Left cardiac atrium (tissue), 4 donors: ENCODE measurements around the gene KCNH5. TPM values are rescaled to one million over a fixed set of nuclear protein-coding genes. Genes with fewer than 3 reads are reported as not detected.

Experiments used
- ATAC-seq, 2 donors: fragments of 200-7000 bp; cut with Tn5 transposase; one replicate each; pipeline ENCODE4 v1.9.1; 2020; ENCODE audit warnings: mild to moderate bottlenecking in 2 of 2, moderate library complexity in 2 of 2
- DNase-seq: peaks from one replicate; pipeline ENCODE4 v3.0.0-alpha.2; 2020
- intact Hi-C, 2 donors: fragments of 100-400 bp; cut with DNase I; formaldehyde crosslinking; loops; one replicate each; pipeline versions ENCODE4 v1.14.1 to v1.15.1; 2022 to 2023
- total RNA-seq, 2 donors: library from RNA; stranded (reverse); fragmentation: NEBNext Ultra II Directional; extraction: Animal tissue kit (Norgen Biotek cat#: 25700); gene quantifications; one replicate each; pipeline ENCODE4 v1.2.1, GENCODE V29; 2021
- donor health status: DM: no; HTN: yes; CAD: no.
- donor health status: DM: no; HTN: yes; CAD: no; lungs with severe emphysema.
- donor health status: DM: yes; HTN: yes; CAD: no.
- donor health status: Dilated cardiomyopathy.

The KCNH5 gene
- total RNA-seq, 2 donors from 2014 or later: 0.08 to 0.29 TPM

DNA sequence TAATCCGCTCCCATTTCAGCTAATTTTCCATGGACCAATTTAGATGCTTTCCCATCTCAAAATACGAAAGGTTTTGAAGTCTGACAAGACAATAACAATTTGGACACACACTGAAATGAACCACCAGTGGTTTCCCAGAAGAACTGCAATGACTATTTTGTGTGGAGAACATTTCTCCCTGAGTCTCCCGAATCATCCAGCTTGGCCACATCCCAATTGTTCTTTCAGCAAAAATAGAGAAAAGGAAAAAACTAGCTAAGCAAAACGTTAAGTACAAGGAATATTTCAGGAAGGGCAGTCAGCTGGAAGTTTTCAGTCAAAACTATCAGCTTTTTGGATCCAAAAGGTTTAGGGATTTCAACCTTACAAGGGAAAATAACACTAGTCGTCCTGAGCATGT lies 390.6 kb downstream of the KCNH5 start:
- intact Hi-C loops: no loop called here
- ATAC-seq: no peak
- no peak for DNase-seq

Other genes with a start within 250 kb of the KCNH5 start
- gene RHOJ, start 159.0 kb upstream of the KCNH5 start, total RNA-seq: 10 to 100 TPM; 19.5 to 27.1 TPM